GM21737 (cell line): Measurements from ENCODE around the gene IFI44L.

Experiments
- ATAC-seq: cut with Tn5 transposase; IDR thresholded peaks from one replicate; pipeline ENCODE4 v1.9.1; 2021; ENCODE audit warnings: mild to moderate bottlenecking, moderate library complexity; ENCODE audit not compliant: unreplicated experiment

The IFI44L gene

DNA sequence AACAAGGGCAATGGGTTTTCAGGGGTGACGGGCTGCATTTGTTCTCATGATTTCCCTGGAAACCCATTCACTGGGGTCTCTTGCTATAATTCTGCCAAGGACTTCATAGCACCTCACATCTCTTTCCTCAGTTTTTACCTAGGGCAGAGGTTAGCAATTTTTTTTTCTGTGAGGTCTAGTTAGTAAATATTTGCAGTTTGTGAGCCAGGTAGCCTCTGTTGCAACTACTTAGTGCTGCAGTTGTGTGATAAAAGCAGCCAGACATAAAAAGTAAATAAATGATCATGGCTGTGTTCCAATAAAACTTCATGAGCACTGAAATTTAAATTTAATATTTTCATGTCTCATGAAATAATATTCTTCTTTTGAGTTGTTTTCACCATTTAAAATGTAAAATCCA lies 67.1 kb downstream of the IFI44L start:
- ATAC-seq, result no peak

DNA sequence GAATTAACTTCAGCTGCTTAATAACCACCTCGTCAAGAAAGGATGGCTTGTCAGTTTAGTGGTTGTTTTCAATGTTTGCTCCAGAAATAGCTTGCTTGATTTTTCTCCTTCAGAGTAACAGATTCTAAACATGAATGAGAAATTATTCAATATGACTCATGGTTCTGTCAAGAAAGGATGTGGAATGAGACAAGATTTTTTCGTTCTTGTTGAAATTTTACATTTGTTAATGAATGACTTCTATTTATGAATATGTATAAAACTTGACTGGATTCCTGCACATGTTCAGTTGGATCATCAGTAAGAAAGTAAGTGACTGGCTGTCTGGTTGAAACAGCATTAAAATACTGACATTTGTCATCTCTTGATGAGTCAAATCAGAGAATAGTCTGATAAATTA lies 67.7 kb downstream of the IFI44L start:
- ATAC-seq, result no peak

DNA sequence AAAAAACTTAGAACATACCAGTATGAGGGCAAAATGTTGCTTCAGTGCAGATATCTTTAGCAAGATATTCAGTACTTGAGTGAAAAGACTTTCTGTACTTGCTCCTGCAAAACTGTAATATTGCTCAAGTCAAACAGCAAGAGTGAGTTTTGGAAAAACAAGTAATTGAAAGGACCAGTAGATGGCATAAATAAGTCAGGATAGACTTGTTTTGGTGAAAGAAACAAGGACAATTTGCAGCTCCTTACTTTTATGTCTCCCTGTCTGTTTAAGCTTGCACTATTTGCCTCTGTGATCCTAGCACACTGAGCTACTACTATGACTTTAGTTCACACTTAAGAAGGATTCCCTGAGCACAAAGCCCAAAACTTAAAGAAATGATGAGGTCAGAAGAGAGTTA lies 68.4 kb downstream of the IFI44L start:
- ATAC-seq, result no peak

DNA sequence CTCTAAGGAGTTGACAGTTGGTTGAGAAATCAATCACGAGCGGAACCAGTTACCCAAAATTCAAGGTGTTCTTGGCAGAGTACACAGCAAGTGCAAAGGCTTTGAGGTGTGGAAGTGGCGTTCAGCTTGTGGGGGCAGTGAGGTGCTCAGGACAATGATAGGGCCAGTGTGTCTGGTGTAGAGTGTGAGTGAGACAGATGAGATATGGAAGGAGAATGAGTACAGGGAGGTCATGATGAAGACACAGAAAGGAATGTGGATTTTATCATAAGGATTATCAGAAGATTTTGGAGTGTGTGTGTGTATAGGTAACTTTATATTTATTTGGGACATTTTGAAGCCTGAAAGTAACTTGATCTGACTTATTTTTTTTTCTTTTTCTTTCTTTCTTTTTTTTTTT lies 70.3 kb downstream of the IFI44L start:
- ATAC-seq, result no peak

DNA sequence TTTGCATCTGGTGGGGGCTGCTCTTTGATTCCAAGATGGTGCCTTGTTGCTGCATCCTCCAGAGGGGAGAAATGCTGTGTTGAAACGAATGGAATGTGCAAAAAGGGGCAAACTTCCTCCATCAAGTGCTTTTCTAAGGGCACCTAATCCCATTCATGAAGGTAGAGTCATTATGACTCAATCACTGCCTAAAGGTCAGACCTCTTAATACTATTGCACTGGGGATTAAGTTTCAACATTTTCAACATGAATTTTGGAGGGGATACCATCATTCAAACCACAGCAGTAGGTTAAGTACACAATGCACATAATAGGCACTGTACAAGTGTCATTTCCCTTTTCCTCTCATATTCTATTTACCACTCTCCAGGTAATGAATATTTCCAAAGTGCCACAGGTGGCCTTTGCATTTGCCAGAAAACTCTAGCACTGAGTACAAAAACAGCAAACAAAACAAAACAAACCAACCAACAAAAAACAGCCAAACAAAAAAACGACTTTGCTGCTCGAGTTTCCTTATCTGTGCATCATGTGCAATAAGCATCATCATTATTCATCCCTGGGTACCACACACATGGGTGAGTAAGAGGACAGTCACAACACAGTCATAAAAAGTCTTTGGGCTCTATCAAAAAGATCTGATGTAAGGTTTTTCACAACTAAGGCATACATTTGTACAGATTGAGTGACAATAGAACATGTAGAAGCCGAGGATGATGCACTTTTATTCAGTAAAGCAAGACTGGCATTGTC lies 71.9 kb downstream of the IFI44L start:
- ATAC-seq, result no peak
